NK-92 (cell line): ENCODE data around the gene BATF.
"Not testable (repeated sequence)": the region's sequence is repeated elsewhere in the genome, so short reads cannot be mapped to it uniquely, and the experiment has no call there.

Source experiments
- DNase-seq: peaks from one replicate; lab custom pipeline; 2025; ENCODE audit not compliant: unreplicated experiment; lab: John Stamatoyannopoulos, UW

BATF gene

GRCh38 chr14:75522224-75522982 lies at the start of gene BATF:
Gene BATF (plus strand): TSS chr14:75522469. CDS start chr14:75522683, 214 bp downstream.
- no peak for DNase-seq

- DNase-seq: not testable (repeated sequence)
Observed at GRCh38 chr14:75474127-75474526, 48.1 kb upstream of the BATF start.

GRCh38 chr14:75476274-75476995 lies 45.8 kb upstream of the BATF start:
- no peak for DNase-seq

- DNase-seq: no peak
Observed at GRCh38 chr14:75477881-75478280, 44.4 kb upstream of the BATF start.

GRCh38 chr14:75479770-75480600 lies 42.3 kb upstream of the BATF start:
- DNase-seq: no peak

- no peak for DNase-seq
Observed at GRCh38 chr14:75482366-75482765, 39.9 kb upstream of the BATF start.

GRCh38 chr14:75484711-75485429 lies 37.4 kb upstream of the BATF start:
- no peak for DNase-seq

- DNase-seq: no peak
Observed at GRCh38 chr14:75486318-75486717, 36.0 kb upstream of the BATF start.

- no peak for DNase-seq
Observed at GRCh38 chr14:75487155-75487671, 35.1 kb upstream of the BATF start.

- no peak for DNase-seq
Observed at GRCh38 chr14:75489480-75489837, 32.8 kb upstream of the BATF start.

GRCh38 chr14:75491376-75491978 lies 30.8 kb upstream of the BATF start:
- DNase-seq: no peak

GRCh38 chr14:75492832-75493591 lies 29.3 kb upstream of the BATF start:
- no peak for DNase-seq

- no peak for DNase-seq
Observed at GRCh38 chr14:75493592-75494087, 28.6 kb upstream of the BATF start.

- no peak for DNase-seq
Observed at GRCh38 chr14:75494896-75495295, 27.4 kb upstream of the BATF start.

GRCh38 chr14:75495399-75495798 lies 26.9 kb upstream of the BATF start:
- no peak for DNase-seq

- no peak for DNase-seq
Observed at GRCh38 chr14:75495882-75496281, 26.4 kb upstream of the BATF start.

- no peak for DNase-seq
Observed at GRCh38 chr14:75496755-75497154, 25.5 kb upstream of the BATF start.

- DNase-seq: no peak
Observed at GRCh38 chr14:75497191-75497590, 25.1 kb upstream of the BATF start.

GRCh38 chr14:75497701-75498100 lies 24.6 kb upstream of the BATF start:
- no peak for DNase-seq
